SJSA1 (cell line): ENCODE results near the gene NPIPB5. TPM values are rescaled to one million over a fixed set of nuclear protein-coding genes. Genes with fewer than 3 reads are reported as not detected.
A peak's percentile ranks its signal among the peaks of the same experiment; 100 is the strongest.
"Not testable (repeated sequence)": the region's sequence is repeated elsewhere in the genome, so short reads cannot be mapped to it uniquely, and the experiment has no call there.

Experiments
- DNase-seq, 2 experiments: peaks; one replicate each; pipeline ENCODE4 v3.0.0-alpha.2; 2015 to 2020; ENCODE audit warnings: low spot score in 2 of 2, low read depth in 1 of 2
- H3K27ac ChIP-seq: fragments of 250-450 bp; sonication (Bioruptor Pico); 2 replicates; pipeline ENCODE4 v1.5.1; 2020; ENCODE audit warnings: mild to moderate bottlenecking, moderate library complexity
- H3K27me3 ChIP-seq: fragments of 250-450 bp; sonication (Bioruptor Pico); replicated peaks from 2 replicates; pipeline ENCODE4 v1.5.1; 2020; ENCODE audit warnings: mild to moderate bottlenecking, moderate library complexity
- H3K36me3 ChIP-seq: fragments of 250-450 bp; sonication (Bioruptor Pico); 2 replicates; pipeline ENCODE4 v1.5.1; 2020; ENCODE audit warnings: mild to moderate bottlenecking
- H3K4me1 ChIP-seq: fragments of 250-450 bp; sonication (Bioruptor Pico); replicated peaks from 2 replicates; pipeline ENCODE4 v1.6.1; 2021; ENCODE audit warnings: mild to moderate bottlenecking
- H3K4me3 ChIP-seq: fragments of 250-450 bp; sonication (Bioruptor Pico); 2 replicates; pipeline ENCODE4 v1.5.1; 2020; ENCODE audit warnings: mild to moderate bottlenecking
- H3K9me3 ChIP-seq: fragments of 250-450 bp; sonication (Bioruptor Pico); replicated peaks from 2 replicates; pipeline ENCODE4 v1.5.1; 2020; ENCODE audit warnings: mild to moderate bottlenecking
- total RNA-seq: library from RNA; depleted of rRNA; stranded (reverse); fragments of >200 nt; shearing (Covaris generic); gene quantifications from 2 replicates; pipeline ENCODE4 v1.2.3, GENCODE V29; 2014; rRNA removed

Gene NPIPB5
- 21.5 and 46.7 TPM in 2 replicates for total RNA-seq

DNA sequence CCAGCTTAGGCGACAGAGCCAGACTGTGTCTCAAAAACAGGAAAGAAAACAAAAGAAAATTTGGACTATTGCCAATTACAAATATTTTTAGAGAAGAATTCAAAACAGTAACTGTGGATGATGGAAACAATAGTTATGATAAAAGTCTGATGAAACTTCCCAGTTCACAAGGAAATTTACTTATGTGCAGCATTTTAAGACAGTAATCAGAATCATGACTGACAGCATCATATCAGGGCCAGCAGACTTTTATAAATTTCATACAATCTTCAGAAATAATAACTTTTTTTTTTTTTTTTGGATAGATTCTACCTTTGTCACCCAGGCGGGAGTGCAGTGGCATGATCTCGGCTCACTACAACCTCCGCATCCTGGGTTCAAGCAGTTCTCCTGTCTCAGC is at the start of gene NPIPB5:
Gene NPIPB5, plus strand, starts transcription at position 301 of the 400 bp plus-strand sequence. CDS start 2,911 bp downstream, outside the sequence.
- not testable (repeated sequence) for H3K4me3 ChIP-seq, H3K4me1 ChIP-seq, H3K27ac ChIP-seq, H3K36me3 ChIP-seq, DNase-seq, H3K9me3 ChIP-seq, H3K27me3 ChIP-seq

DNA sequence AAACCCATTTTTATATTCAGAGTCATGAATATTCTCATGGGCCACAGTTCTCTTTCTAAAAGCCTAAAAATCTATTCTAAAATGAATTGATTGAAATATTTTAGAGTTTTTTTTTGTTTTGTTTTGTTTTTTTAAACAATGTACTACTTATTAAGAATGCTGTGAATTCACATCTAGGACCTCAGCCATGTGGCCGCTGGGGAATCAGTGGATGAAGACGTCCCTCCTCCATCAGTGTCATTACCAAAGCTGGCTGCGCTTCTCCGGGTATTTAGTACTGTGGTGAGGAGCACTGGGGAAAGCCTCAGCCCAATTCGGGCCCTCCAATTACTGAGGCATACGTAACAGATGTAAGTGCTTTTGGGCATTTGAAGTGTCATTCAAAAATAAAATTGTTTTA is 41.8 kb upstream of the NPIPB5 start:
- not testable (repeated sequence) for H3K4me3 ChIP-seq, H3K36me3 ChIP-seq, H3K9me3 ChIP-seq, H3K4me1 ChIP-seq, DNase-seq, H3K27ac ChIP-seq, H3K27me3 ChIP-seq

DNA sequence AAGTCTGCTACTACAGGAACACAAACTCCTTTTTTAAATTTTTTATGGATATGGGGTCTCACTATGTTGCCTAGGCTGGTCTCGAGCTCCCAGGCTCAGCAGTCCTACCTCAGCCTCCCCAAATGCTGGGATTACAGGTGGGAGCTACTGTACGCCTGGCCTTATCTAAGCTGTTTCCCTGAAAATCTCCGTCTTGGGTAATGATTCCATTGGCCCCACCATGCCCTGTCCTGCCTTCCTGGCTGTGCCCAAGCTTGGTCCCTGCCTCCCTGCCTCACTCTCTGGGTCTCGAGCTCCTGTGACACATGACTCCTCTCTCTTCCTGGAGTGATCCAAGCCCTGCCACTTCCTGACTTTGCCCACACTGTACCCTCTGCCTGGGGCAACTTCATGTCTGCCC is 27.3 kb downstream of the NPIPB5 start:
- not testable (repeated sequence) for H3K4me3 ChIP-seq, H3K27me3 ChIP-seq, H3K9me3 ChIP-seq, DNase-seq, H3K36me3 ChIP-seq, H3K27ac ChIP-seq, H3K4me1 ChIP-seq

DNA sequence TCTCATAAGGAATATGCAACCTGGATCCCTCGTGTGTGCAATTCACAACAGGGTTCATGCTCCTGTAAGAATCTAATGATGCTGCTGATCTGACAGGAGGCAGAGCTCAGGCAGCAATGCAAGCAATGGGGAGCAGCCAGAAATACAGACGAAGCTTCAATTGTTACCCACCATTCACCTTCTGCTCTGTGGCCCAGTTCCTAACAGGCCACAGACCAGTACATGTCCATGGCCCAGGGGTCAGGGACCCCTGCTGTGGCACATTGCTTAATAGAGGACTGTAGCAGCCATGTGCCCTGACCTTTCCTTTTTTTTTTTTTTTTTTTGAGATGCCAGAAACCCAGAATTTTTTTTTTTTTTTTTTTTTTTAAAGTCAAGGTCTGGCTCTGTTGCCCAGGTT is 34.1 kb downstream of the NPIPB5 start:
- not testable (repeated sequence) for H3K36me3 ChIP-seq, H3K27me3 ChIP-seq, H3K27ac ChIP-seq, H3K4me3 ChIP-seq, H3K9me3 ChIP-seq, H3K4me1 ChIP-seq, DNase-seq

- not testable (repeated sequence) for H3K4me3 ChIP-seq, H3K9me3 ChIP-seq, H3K36me3 ChIP-seq, H3K27me3 ChIP-seq, H3K27ac ChIP-seq, H3K4me1 ChIP-seq
- DNase-seq, result peak in 1 of 2 experiments; percentile 10
Observed at GRCh38 chr16:22546630-22547029, 35.9 kb downstream of the NPIPB5 start.

- H3K9me3 ChIP-seq, H3K27me3 ChIP-seq, H3K4me3 ChIP-seq, H3K36me3 ChIP-seq, H3K4me1 ChIP-seq, H3K27ac ChIP-seq: not testable (repeated sequence)
- peak in 1 of 2 experiments; percentile 32 for DNase-seq
Observed at GRCh38 chr16:22547170-22547765, 36.6 kb downstream of the NPIPB5 start.

DNA sequence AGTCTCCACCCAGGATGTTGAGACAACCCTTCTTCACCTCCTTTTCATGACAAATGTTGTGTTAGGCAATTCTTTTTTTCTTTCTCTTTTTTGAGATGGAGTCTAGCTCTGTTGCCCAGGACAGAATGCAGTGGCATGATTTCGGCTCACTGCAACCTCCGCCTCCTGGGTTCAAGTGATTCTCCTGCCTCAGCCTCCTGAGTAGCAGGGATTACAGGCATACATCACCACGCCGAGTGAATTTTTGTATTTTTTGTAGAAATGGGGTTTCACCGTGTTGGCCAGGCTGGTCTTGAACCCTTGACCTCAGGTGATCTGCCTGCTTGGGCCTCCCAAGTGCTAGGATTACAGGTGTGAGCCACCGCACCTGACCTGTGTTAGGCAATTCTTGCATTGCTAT is 39.2 kb downstream of the NPIPB5 start:
- H3K4me3 ChIP-seq, H3K36me3 ChIP-seq: not testable (repeated sequence)

GRCh38 chr16:22551143-22551542 is 40.5 kb downstream of the NPIPB5 start:
- not testable (repeated sequence) for H3K4me3 ChIP-seq, H3K27ac ChIP-seq, H3K9me3 ChIP-seq, H3K36me3 ChIP-seq, H3K27me3 ChIP-seq, H3K4me1 ChIP-seq, DNase-seq

More for the DNA sequence above, 39.2 kb downstream of the NPIPB5 start:
- not testable (repeated sequence) for H3K27me3 ChIP-seq, H3K4me1 ChIP-seq, H3K27ac ChIP-seq, H3K9me3 ChIP-seq, DNase-seq

GRCh38 chr16:22551651-22552050 is 41.0 kb downstream of the NPIPB5 start:
- DNase-seq, H3K27me3 ChIP-seq, H3K27ac ChIP-seq, H3K9me3 ChIP-seq, H3K4me1 ChIP-seq, H3K36me3 ChIP-seq, H3K4me3 ChIP-seq: not testable (repeated sequence)

- not testable (repeated sequence) for H3K4me1 ChIP-seq
Observed at GRCh38 chr16:22556759-22557158, 46.1 kb downstream of the NPIPB5 start.

More at GRCh38 chr16:22556759-22557158, 46.1 kb downstream of the NPIPB5 start:
- not testable (repeated sequence) for H3K27ac ChIP-seq, H3K36me3 ChIP-seq, H3K9me3 ChIP-seq, DNase-seq, H3K27me3 ChIP-seq, H3K4me3 ChIP-seq

Other genes with a start within 250 kb of the NPIPB5 start
- 29.2 and 29.3 TPM in 2 replicates for gene POLR3E, start 213.5 kb upstream of the NPIPB5 start, total RNA-seq
- 24.7 and 32.0 TPM in 2 replicates for gene CDR2, start 136.3 kb upstream of the NPIPB5 start, total RNA-seq